Measurements from ENCODE around the gene CSNK1G2.
A peak's percentile ranks its signal among the peaks of the same experiment; 100 is the strongest.

The CSNK1G2 gene

DNA sequence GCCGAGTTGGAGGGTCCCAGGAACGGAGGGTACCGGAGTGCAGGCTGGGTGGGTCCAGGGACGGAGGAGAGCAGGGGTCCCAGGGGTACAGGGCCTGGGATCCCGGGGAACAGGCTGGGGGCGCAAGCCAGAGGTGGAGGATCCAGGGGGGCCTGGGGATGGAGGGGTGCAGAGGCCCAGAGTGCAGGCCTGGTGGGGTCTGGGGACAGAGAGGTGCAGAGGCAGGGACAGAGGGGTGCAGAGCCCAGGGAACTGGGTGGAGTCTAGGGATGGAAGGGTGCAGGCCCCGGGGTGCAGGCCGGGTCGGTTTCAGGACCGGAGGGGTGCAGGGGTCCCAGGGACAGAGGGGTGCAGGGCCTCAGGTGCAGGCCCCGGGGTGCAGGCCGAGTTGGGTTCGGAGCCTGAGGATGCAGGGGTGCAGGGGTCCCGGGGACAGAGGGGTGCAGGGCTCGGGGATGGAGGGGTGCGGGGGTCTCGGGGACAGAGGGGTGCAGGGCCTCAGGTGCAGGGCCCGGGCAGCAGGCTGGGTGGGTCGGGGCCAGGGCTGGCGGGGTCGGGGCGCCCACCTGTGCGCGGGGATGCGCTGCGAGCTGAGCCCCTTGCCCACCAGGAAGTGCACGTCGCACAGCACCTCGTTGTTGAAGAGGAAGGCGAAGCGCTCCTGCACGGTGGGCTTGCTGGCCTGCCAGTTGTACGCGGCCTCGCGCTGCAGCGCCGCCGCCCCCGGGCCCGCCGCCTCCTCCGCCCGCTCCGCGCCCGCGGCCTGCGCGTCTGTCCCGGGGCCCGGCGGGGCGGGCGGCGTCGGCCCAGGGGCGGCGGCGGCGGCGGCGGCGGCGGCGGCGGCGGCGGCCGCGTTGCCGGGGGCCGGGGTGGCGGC lies 74.0 kb downstream of the CSNK1G2 start:
- Histone ChIP-seq H3K9ac (ENCODE audit: low read length) (peak overlapping the region; percentile 66), H3K27me3 (replicated peaks; ENCODE audit: insufficient read depth, low read length) (no peaks in the 10 kb centered on the region), H3K4me2 (ENCODE audit: low read depth, low read length) (peak overlapping the region; percentile 90), H3K36me3 (replicated peaks; ENCODE audit: insufficient read depth, low read length) (no peaks in the 10 kb centered on the region), H3K27ac (ENCODE audit: low read length) (no peak overlapping the region), H3K9me3 (replicated peaks; ENCODE audit: insufficient read depth, low read length) (no peaks in the 10 kb centered on the region), H3K9me2 (replicated peaks; ENCODE audit: insufficient read depth, low read length) (no peaks in the 10 kb centered on the region), H3K4me3 (ENCODE audit: low read length) (peak overlapping the region; percentile 70), H3K79me2 (ENCODE audit: low read length) (peaks cover 49% of the 10 kb centered on the region), H3K4me1 (ENCODE audit: low read length) (0 out of 2 replicates have a peak, but pooled peaks cover 5% of the 10 kb centered on the region), H2AFZ (ENCODE audit: low read length) (peak overlapping the region; percentile 45), H4K20me1 (ENCODE audit: insufficient read depth, low read length) (no peaks in the 10 kb centered on the region), H3F3A (ENCODE audit: insufficient read depth, low read length) (peaks cover 6% of the 10 kb centered on the region)
- DNase-seq = peak; percentile 36
- TF ChIP-seq EZH2 (optimal IDR thresholded peaks at IDR 0.05; ENCODE audit: low read depth, low read length) = no peak
- TF ChIP-seq EZH2phosphoT487 (IDR thresholded peaks at IDR 0.05; ENCODE audit: low read length) = no peak
- TF ChIP-seq, protein P1, sequence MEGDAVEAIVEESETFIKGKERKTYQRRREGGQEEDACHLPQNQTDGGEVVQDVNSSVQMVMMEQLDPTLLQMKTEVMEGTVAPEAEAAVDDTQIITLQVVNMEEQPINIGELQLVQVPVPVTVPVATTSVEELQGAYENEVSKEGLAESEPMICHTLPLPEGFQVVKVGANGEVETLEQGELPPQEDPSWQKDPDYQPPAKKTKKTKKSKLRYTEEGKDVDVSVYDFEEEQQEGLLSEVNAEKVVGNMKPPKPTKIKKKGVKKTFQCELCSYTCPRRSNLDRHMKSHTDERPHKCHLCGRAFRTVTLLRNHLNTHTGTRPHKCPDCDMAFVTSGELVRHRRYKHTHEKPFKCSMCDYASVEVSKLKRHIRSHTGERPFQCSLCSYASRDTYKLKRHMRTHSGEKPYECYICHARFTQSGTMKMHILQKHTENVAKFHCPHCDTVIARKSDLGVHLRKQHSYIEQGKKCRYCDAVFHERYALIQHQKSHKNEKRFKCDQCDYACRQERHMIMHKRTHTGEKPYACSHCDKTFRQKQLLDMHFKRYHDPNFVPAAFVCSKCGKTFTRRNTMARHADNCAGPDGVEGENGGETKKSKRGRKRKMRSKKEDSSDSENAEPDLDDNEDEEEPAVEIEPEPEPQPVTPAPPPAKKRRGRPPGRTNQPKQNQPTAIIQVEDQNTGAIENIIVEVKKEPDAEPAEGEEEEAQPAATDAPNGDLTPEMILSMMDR (IDR thresholded peaks at IDR 0.05; ENCODE audit: low read length) = no peak

- Histone ChIP-seq H4K20me1 (ENCODE audit: insufficient read depth, low read length) (no peaks in the 10 kb centered on the region), H3F3A (ENCODE audit: insufficient read depth, low read length) (peaks cover 6% of the 10 kb centered on the region), H3K4me1 (ENCODE audit: low read length) (0 out of 2 replicates have a peak, but pooled peaks cover 5% of the 10 kb centered on the region), H3K36me3 (replicated peaks; ENCODE audit: insufficient read depth, low read length) (no peaks in the 10 kb centered on the region), H3K9ac (ENCODE audit: low read length) (peak within 1 kb of the TSS; percentile 66), H3K27ac (ENCODE audit: low read length) (no peak within 1 kb of the TSS), H3K4me3 (ENCODE audit: low read length) (peak within 1 kb of the TSS; percentile 70), H3K4me2 (ENCODE audit: low read depth, low read length) (peak within 1 kb of the TSS; percentile 90), H3K27me3 (replicated peaks; ENCODE audit: insufficient read depth, low read length) (no peaks in the 10 kb centered on the region), H3K9me2 (replicated peaks; ENCODE audit: insufficient read depth, low read length) (no peaks in the 10 kb centered on the region), H3K9me3 (replicated peaks; ENCODE audit: insufficient read depth, low read length) (no peaks in the 10 kb centered on the region), H3K79me2 (ENCODE audit: low read length) (peaks cover 44% of the 10 kb centered on the region), H2AFZ (ENCODE audit: low read length) (peak within 1 kb of the TSS; percentile 47)
- DNase-seq = peak; percentile 50
- TF ChIP-seq EZH2phosphoT487 (IDR thresholded peaks at IDR 0.05; ENCODE audit: low read length) (no peak), EZH2 (optimal IDR thresholded peaks at IDR 0.05; ENCODE audit: low read depth, low read length) (no peak)
- TF ChIP-seq, protein P1 (IDR thresholded peaks at IDR 0.05; ENCODE audit: low read length) = no peak
These were observed 74.6 kb downstream of the CSNK1G2 start, which contains the start of gene BTBD2 for GRCh38 chr19:2015608-2015950. Gene BTBD2 (minus strand): TSS chr19:2015714. CDS start chr19:2015703, 11 bp downstream.

- H3K4me3 ChIP-seq (ENCODE audit: low read length) = peak overlapping the region; percentile 30
- H3K36me3 ChIP-seq (replicated peaks; ENCODE audit: insufficient read depth, low read length) = no peaks in the 10 kb centered on the region
- H3K4me2 ChIP-seq (ENCODE audit: low read depth, low read length) = peak overlapping the region; percentile 33; the same call in 1 of the 2 replicates
- peak; percentile 71 for DNase-seq
- peaks cover 38% of the 10 kb centered on the region for H3K79me2 ChIP-seq (ENCODE audit: low read length)
- no peaks in the 10 kb centered on the region for H3K9me2 ChIP-seq (replicated peaks; ENCODE audit: insufficient read depth, low read length)
- no peak overlapping the region for H3K27ac ChIP-seq (ENCODE audit: low read length)
- 0 out of 2 replicates have a peak, but pooled peaks cover 5% of the 10 kb centered on the region for H3K4me1 ChIP-seq (ENCODE audit: low read length)
- TF ChIP-seq EZH2phosphoT487 (IDR thresholded peaks at IDR 0.05; ENCODE audit: low read length) = no peak
- no peak for TF ChIP-seq EZH2 (optimal IDR thresholded peaks at IDR 0.05; ENCODE audit: low read depth, low read length)
- TF ChIP-seq, protein P1 (IDR thresholded peaks at IDR 0.05; ENCODE audit: low read length) = no peak
- peaks cover 6% of the 10 kb centered on the region for H3F3A ChIP-seq (ENCODE audit: insufficient read depth, low read length)
- H3K27me3 ChIP-seq (replicated peaks; ENCODE audit: insufficient read depth, low read length) = no peaks in the 10 kb centered on the region
- H2AFZ ChIP-seq (ENCODE audit: low read length) = peak overlapping the region; percentile 47
- H4K20me1 ChIP-seq (ENCODE audit: insufficient read depth, low read length) = no peaks in the 10 kb centered on the region
- no peaks in the 10 kb centered on the region for H3K9me3 ChIP-seq (replicated peaks; ENCODE audit: insufficient read depth, low read length)
- peak overlapping the region; percentile 12; the same call in 1 of the 2 replicates for H3K9ac ChIP-seq (ENCODE audit: low read length)
These were observed 75.3 kb downstream of the CSNK1G2 start for GRCh38 chr19:2016041-2016807.

Measured in MM.1S (cell line).